Measurements from ENCODE around the gene USP32. TPM values are rescaled to one million over a fixed set of nuclear protein-coding genes. Genes with fewer than 3 reads are reported as not detected.
A peak's percentile ranks its signal among the peaks of the same experiment; 100 is the strongest.

USP32 gene
- total RNA-seq, 8 experiments from 2014 or later = 29.3 to 187 (median 32.1) TPM

- H3K27ac ChIP-seq = no peak overlapping the region
- ATAC-seq (replicated peaks in 6 of 8) = peak in 5 of 8 experiments; percentile 4 to 38 (median 17)
- no peak overlapping the region for H3K4me3 ChIP-seq
- in situ Hi-C loops (cut with MboI; ENCODE audit: low pct_unique_long_range_greater_than_20kb in 2 of 9, low sequenced_read_pairs in 9 of 9, unreplicated experiment in 9 of 9) = loop anchor here in 5 of 9 experiments (25.0 kb wide), 1 partner anchor 296 kb away; no protein-coding TSS in a partner anchor
- peaks cover 14 to 25% of the 10 kb centered on the region in 2 donors for H3K4me1 ChIP-seq (replicated peaks in 1 of 2)
- 8 to 42% (median 29%) methylated on average over 1 to 13 of the region's 52 CpGs; no CpG with 5 or more reads in 2 of the 10 experiments for WGBS, 10 experiments
Observed at GRCh38 chr17:60141111-60142018, 250.6 kb downstream of the USP32 start.

GRCh38 chr17:60139438-60140285 is 252.3 kb downstream of the USP32 start:
- H3K4me1 ChIP-seq (replicated peaks in 1 of 2) = peaks cover 10 to 15% of the 10 kb centered on the region in 2 donors
- 0 to 100% (median 2%) methylated on average over 1 to 29 of the region's 66 CpGs; no CpG with 5 or more reads in 6 of the 10 experiments for WGBS, 10 experiments
- H3K4me3 ChIP-seq = peak overlapping the region; percentile 8 to 20 (median 14)
- in situ Hi-C loops (cut with MboI; ENCODE audit: low pct_unique_long_range_greater_than_20kb in 2 of 9, low sequenced_read_pairs in 9 of 9, unreplicated experiment in 9 of 9) = loop anchor here in 5 of 9 experiments (25.0 kb wide), 1 partner anchor 298 kb away; no protein-coding TSS in a partner anchor
- H3K27ac ChIP-seq = no peak overlapping the region
- ATAC-seq (replicated peaks in 6 of 8) = peak in 6 of 8 experiments; percentile 11 to 58 (median 17)

DNA sequence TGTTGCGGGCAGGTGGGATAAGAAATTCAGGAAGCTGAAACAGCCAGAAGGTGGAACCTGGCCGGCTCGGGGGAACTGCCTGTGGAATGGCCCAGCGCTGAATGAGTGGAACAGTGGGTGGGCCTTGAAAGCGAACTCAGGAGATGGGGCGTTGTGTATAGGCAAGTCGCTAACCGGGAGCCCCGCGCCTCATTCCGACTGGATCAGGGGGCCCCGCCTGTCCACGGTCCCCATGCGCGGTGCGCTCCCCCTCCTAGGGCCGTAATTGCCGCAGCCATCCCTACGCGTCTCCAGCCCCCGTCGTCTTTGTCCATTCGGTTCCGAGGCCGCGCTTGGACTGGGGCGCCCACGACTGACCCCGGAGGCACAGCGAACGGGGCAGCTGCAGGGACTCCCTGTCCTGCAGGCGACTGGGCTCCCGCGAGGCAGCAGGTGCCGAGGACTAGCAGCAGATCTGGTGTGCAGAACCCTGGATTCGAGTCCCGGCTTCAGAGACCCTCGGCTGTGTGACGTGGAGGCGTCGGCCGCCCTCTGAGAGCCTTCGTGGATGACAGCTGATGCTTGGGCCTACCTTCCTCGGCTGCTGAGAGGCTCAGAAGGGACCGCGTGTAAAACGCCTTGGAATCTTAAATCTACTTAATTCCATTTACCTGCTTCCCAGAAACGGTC is 253.0 kb downstream of the USP32 start:
- Histone ChIP-seq H3K4me3 (peak overlapping the region in 2 of 5 donors; percentile 14), H3K4me1 (replicated peaks in 1 of 2) (peaks cover 17 to 19% of the 10 kb centered on the region in 2 donors), H3K27ac (no peak overlapping the region)
- in situ Hi-C loops (cut with MboI; ENCODE audit: low pct_unique_long_range_greater_than_20kb in 2 of 9, low sequenced_read_pairs in 9 of 9, unreplicated experiment in 9 of 9) = loop anchor here in 5 of 9 experiments (25.0 kb wide), 1 partner anchor 298 kb away; no protein-coding TSS in a partner anchor
- WGBS, 10 experiments = 0 to 7% (median 0%) methylated on average over 1 to 17 of the region's 48 CpGs; no CpG with 5 or more reads in 5 of the 10 experiments
- ATAC-seq (replicated peaks in 6 of 8) = no peak

DNA sequence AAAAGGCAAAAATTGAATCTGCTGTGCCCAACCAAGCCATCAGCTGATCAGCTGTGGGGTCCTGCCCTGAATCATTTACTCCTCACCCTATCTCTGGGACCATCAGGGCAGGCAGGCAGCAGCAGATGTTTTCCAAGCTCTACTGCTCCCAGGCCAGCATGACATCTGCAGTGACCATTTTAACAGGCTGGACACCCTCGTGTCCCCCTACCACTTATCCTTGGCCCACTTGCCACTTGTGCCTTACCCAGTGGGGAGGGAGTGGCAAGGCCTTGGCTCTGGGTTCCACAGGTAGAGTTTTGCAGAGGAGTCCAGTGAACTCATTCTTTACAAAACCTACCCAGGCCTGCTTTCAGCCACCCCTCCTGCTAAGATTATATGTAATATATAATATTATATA is 254.2 kb downstream of the USP32 start:
- Histone ChIP-seq H3K4me3 (no peak overlapping the region), H3K4me1 (replicated peaks in 1 of 2) (peaks cover 16% of the 10 kb centered on the region in 2 donors), H3K27ac (no peak overlapping the region)
- WGBS, 10 experiments = 0 to 33% (median 0%) methylated on average over 1 of the region's 1 CpG; no CpG with 5 or more reads in 7 of the 10 experiments
- no peak for ATAC-seq (replicated peaks in 6 of 8)
- in situ Hi-C loops (cut with MboI; ENCODE audit: low pct_unique_long_range_greater_than_20kb in 2 of 9, low sequenced_read_pairs in 9 of 9, unreplicated experiment in 9 of 9) = loop anchor here in 5 of 9 experiments (25.0 kb wide), 1 partner anchor 300 kb away; no protein-coding TSS in a partner anchor

- peaks cover 10 to 13% of the 10 kb centered on the region in 2 donors for H3K4me1 ChIP-seq (replicated peaks in 1 of 2)
- 53 to 92% (median 76%) methylated on average over 2 to 13 of the region's 13 CpGs; no CpG with 5 or more reads in 3 of the 10 experiments for WGBS, 10 experiments
- no peak overlapping the region for H3K27ac ChIP-seq
- H3K4me3 ChIP-seq = peak overlapping the region; percentile 52 to 84 (median 61)
- in situ Hi-C loops (cut with MboI; ENCODE audit: low pct_unique_long_range_greater_than_20kb in 2 of 9, low sequenced_read_pairs in 9 of 9, unreplicated experiment in 9 of 9) = loop anchor here in 5 of 9 experiments (25.0 kb wide), 1 partner anchor 301 kb away; no protein-coding TSS in a partner anchor
- no peak for ATAC-seq (replicated peaks in 6 of 8)
Observed at GRCh38 chr17:60135951-60136666, 255.8 kb downstream of the USP32 start.

DNA sequence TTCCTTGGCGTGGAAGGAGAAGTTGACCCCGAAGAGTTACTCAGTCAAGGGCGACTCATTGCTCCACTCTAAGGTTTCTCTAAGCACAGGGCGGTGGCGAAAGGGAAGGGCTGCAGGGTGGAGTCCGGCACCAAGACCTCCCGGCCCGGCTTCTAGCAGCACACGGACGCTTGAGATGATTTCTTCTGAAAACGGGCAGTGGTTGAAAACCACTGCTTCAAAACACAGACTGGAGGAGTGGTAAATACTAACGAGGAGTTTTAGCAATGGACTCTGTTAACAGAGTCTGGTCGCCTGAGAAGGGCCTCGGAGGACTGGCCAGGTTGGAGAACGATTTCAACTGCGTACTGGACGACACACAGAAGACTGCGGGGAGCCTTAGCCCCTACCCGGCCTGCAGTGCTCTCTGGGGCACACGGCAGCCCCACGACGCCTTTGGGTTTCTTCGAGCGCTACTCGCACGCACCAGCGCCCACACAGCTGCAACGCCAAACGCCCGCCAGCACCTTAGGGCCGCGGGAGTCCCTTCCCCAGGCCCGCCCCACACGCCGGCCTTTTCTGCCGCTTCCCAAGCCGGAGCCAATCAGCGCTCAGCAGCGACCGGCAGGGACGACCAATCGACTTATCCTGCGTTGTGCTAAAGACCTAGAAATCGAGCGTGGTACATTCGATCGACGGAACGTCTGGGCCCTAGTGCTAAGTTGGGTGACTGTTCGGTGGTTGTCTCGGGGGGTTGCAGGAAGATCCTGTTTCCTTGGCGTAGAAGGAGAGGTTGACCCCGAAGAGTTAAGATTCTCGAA is 256.6 kb downstream of the USP32 start:
- Histone ChIP-seq H3K27ac (no peak overlapping the region), H3K4me1 (replicated peaks in 1 of 2) (peaks cover 10 to 13% of the 10 kb centered on the region in 2 donors), H3K4me3 (peak overlapping the region; percentile 52 to 84 (median 61))
- in situ Hi-C loops (cut with MboI; ENCODE audit: low pct_unique_long_range_greater_than_20kb in 2 of 9, low sequenced_read_pairs in 9 of 9, unreplicated experiment in 9 of 9) = loop anchor here in 5 of 9 experiments (25.0 kb wide), 1 partner anchor 302 kb away; no protein-coding TSS in a partner anchor
- WGBS, 10 experiments = 0 to 8% (median 0%) methylated on average over 3 to 18 of the region's 54 CpGs; no CpG with 5 or more reads in 1 of the 10 experiments
- peak; percentile 90 to 97 (median 94) for ATAC-seq (replicated peaks in 6 of 8)

DNA sequence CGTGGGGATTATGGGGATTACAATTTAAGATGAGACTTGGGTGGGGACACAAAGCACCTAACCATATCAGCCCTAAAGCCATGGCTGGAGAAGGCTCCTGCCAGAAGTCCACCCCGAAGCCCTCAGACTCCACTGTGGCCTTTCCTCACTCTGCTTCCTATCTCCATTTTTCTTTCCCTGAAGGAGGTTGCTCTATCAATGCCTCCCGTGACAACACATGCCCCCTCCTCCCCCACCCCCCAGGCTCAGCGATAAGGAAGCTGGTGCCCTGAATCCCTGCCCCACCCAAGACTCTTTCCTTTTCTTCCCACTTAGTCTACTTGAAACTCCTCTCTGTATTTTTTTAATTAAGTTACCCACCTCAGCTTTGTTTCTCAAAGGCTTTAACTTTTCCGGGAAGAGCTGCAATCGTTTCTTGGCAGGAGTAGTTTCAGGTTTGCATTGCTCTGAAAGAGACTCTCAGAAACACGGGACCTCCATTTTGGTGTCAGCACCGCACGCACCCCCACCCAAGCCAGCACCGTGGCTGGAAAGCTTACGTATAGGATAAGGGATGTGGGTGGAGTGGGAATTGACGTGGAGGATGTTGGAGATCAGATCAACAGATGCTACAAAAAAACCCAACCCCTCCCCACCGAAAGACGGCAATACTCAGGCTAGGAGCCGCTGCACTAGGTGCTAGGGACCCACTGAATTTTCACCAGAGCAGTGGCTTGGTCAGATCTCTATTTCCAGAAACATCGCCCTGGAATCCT is 257.4 kb downstream of the USP32 start:
- ATAC-seq (replicated peaks in 6 of 8) = peak in 7 of 8 experiments; percentile 2 to 35 (median 17)
- 0 to 23% (median 0%) methylated on average over 1 to 12 of the region's 16 CpGs; no CpG with 5 or more reads in 3 of the 10 experiments for WGBS, 10 experiments
- in situ Hi-C loops (cut with MboI; ENCODE audit: low pct_unique_long_range_greater_than_20kb in 2 of 9, low sequenced_read_pairs in 9 of 9, unreplicated experiment in 9 of 9) = loop anchor here in 5 of 9 experiments (25.0 kb wide), 1 partner anchor 303 kb away; no protein-coding TSS in a partner anchor
- Histone ChIP-seq H3K27ac (no peak overlapping the region), H3K4me3 (peak overlapping the region; percentile 52 to 84 (median 61)), H3K4me1 (replicated peaks in 1 of 2) (peaks cover 10 to 12% of the 10 kb centered on the region in 2 donors)

GRCh38 chr17:60130466-60130865 is 261.5 kb downstream of the USP32 start:
- Histone ChIP-seq H3K4me3 (no peak overlapping the region), H3K27ac (no peak overlapping the region), H3K4me1 (replicated peaks in 1 of 2) (peaks cover 13 to 14% of the 10 kb centered on the region in 2 donors)
- in situ Hi-C loops (cut with MboI; ENCODE audit: low pct_unique_long_range_greater_than_20kb in 2 of 9, low sequenced_read_pairs in 9 of 9, unreplicated experiment in 9 of 9) = loop anchor here in 5 of 9 experiments (25.0 kb wide), 1 partner anchor 307 kb away; no protein-coding TSS in a partner anchor
- WGBS, 10 experiments = 50 to 100% (median 82%) methylated on average over 1 to 3 of the region's 3 CpGs; no CpG with 5 or more reads in 3 of the 10 experiments
- ATAC-seq (replicated peaks in 6 of 8) = no peak

DNA sequence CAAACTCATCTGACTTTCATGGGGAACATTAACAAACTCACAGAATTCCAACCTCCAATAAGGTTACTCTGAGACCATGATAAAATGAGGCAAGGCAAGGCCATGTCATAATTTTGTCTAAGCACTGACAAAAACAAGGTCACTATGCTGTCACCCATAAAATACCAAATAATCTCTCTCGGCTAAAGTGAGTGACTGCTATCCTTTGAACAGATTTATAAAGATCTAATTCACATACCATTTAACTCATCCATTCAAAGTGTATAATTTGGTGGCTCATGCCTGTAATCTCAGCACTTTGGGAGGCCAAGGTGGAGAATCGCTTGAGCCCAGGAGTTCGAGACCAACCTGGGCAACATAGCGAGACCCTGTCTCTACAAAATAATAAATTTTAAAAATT is 262.8 kb downstream of the USP32 start:
- peaks cover 9 to 10% of the 10 kb centered on the region in 2 donors for H3K4me1 ChIP-seq (replicated peaks in 1 of 2)
- no peak overlapping the region for H3K27ac ChIP-seq
- in situ Hi-C loops (cut with MboI; ENCODE audit: low pct_unique_long_range_greater_than_20kb in 2 of 9, low sequenced_read_pairs in 9 of 9, unreplicated experiment in 9 of 9) = loop anchor here in 5 of 9 experiments (25.0 kb wide), 1 partner anchor 308 kb away; no protein-coding TSS in a partner anchor
- no peak overlapping the region for H3K4me3 ChIP-seq
- no peak for ATAC-seq (replicated peaks in 6 of 8)
- WGBS, 10 experiments = 67 to 100% (median 87%) methylated on average over 1 to 4 of the region's 4 CpGs; no CpG with 5 or more reads in 5 of the 10 experiments
